ENCODE data around the gene SLCO3A1.

The SLCO3A1 gene

DNA sequence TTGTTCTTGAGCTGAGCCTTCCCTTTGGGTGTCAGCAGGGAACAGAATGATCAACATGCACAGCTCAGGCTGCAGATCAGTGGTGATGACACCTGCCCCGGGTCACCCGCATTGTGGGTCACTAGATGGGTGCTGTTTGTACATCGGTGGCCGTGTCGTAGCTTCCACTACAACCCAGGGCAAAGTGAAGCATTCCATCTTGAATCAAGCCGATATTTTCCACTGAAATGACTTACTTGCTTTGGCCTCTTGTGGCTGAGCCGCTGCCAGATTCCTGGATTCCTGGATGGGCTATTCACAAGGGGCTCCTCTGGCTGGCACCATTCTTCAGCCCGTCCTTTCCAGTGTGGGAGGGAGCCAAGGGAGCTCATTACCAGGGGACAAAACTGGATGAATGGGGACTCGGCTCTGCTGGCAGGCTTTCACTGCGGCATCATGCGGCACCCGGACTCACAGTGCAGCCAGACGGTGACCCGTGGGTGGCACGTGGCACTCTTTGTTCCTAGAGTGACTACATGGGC is 65.6 kb downstream of the SLCO3A1 start:
- H3K4me3 Mint-ChIP-seq = no peak overlapping the region
- no peak for DNase-seq
- no peak overlapping the region for H3K27ac Mint-ChIP-seq
- peaks cover 3% of the 10 kb centered on the region for H3K9me3 Mint-ChIP-seq
- H3K36me3 Mint-ChIP-seq = peaks cover 33% of the 10 kb centered on the region
- CTCF ChIA-PET = interaction anchor here (1.0 kb wide), 1 partner anchor 29 kb away, joined by 3 read pairs; no protein-coding TSS in a partner anchor
- H3K27me3 Mint-ChIP-seq = no peaks in the 10 kb centered on the region
- peaks cover 15% of the 10 kb centered on the region for H3K4me1 Mint-ChIP-seq

DNA sequence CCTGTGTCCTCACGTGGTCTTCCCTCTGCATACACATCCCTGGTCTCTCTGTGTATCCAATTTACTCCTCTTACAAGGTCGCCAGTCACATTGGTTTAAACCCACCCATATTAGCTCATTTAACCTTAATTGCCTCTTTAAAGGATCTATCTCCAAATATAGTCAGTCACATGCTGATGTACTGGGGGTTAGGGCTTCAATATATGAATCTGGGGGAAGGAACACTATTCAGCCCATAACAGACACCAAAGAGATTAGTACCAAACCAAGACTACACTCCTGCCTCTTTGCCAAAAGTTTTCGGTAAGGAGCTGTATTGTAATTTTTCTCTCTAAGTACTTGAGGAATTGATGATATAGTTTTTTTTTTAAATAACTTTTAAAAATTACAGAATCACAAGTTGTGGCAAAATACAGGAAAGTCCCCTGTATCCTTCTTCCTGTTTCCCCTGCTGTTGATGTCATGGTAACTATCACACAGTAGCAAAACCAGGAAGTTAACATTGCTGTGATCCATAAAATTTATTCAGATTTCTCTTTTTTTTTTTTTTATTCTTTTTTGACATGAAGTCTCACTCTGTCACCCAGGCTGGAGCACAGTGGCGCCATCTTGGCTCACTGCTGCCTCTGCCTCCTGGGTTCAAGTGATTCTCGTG is 67.8 kb downstream of the SLCO3A1 start:
- Mint-ChIP-seq H3K27me3 (no peaks in the 10 kb centered on the region), H3K27ac (no peak overlapping the region), H3K9me3 (peaks cover 3% of the 10 kb centered on the region), H3K4me3 (no peak overlapping the region), H3K36me3 (peaks cover 20% of the 10 kb centered on the region), H3K4me1 (peaks cover 15% of the 10 kb centered on the region)
- CTCF ChIA-PET = no interaction called here
- DNase-seq = no peak

DNA sequence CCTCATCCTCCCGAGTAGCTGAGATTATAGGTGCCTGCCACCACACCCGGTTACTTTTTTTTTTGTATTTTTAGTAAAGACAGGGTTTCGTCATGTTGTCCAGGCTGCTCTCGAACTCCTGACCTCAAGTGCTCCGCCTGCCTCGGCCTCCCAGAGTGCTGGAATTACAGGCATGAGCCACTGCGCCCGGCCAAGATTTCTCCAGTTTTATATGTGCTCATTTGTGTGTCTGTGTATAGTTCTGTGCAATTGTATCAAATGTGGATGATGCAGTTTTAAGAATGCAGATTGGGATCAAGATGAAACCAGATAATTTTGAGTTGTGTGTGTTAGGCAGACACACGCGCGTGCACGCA is 68.3 kb downstream of the SLCO3A1 start:
- Mint-ChIP-seq H3K4me1 (peaks cover 18% of the 10 kb centered on the region), H3K27me3 (no peaks in the 10 kb centered on the region), H3K36me3 (peaks cover 15% of the 10 kb centered on the region), H3K9me3 (peaks cover 3% of the 10 kb centered on the region), H3K4me3 (no peak overlapping the region), H3K27ac (no peak overlapping the region)
- DNase-seq = no peak
- CTCF ChIA-PET = no interaction called here

DNA sequence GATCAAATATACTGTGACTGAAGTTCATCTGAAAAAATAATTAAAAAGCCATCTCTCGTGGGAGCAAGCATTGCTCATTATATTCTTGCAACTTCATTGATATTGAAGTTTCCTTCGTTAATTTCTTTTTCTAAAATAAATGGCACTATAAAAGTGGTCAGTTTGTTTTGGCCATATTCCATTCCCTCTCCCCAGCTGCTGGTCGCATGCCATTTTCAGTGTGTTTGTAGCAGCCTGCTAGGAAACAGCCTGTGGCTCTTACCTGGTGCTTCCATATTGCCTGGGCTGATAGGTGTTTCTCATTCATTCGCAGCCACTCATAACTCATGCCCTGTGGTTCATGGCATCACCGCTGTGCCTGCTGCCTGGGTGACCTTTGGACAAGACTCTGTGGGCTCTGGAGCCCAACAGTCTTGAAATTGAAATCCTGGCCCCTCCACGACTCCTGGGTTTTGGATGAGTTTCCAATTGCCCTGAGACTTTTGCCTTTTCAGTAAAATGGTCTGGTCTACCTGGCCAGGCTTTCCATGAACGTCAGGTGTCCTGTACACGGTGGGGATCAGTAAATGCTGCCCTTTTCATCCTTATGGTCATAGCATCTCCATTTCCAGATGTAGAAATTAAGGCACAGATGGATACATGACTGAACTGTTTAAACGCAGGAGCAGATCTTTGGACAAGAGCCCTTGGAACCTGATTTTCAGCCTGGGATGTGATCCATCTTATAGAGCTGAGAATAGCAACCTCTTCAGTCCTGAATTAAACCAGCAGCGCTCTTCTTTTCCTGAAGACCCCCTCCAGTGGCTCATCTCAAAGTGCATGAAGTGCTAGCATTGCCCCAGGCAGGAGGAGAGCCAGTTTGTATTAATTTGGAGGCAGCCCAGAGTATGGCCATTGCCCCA is 69.4 kb downstream of the SLCO3A1 start:
- CTCF ChIA-PET = interaction anchor here (0.6 kb wide), 1 partner anchor 62 kb away, joined by 5 read pairs; no protein-coding TSS in a partner anchor
- Mint-ChIP-seq H3K27me3 (no peaks in the 10 kb centered on the region), H3K4me3 (no peak overlapping the region), H3K4me1 (peaks cover 19% of the 10 kb centered on the region), H3K9me3 (peaks cover 3% of the 10 kb centered on the region), H3K36me3 (peaks cover 7% of the 10 kb centered on the region), H3K27ac (no peak overlapping the region)
- no peak for DNase-seq

DNA sequence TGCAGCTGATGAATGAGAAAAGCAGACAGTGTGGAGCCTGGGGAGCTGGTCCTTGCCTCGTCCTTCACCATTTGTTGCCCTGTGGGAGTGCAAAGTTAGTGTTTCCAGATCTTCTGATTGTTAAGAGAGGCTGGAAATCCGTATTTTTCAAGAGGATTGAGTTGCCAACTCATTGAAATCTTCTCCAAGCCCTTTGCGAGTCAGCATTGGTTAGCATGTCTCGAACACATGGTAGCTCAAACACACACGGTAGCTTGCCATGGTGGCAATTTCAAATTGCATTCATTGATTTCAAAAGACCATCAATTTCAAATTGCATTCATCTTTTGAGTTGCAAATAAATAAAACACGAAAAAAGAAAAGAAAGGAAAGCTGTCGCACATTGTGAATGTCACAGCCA is 70.7 kb downstream of the SLCO3A1 start:
- peaks cover 19% of the 10 kb centered on the region for H3K4me1 Mint-ChIP-seq
- DNase-seq = no peak
- peaks cover 2% of the 10 kb centered on the region for H3K36me3 Mint-ChIP-seq
- H3K27me3 Mint-ChIP-seq = no peaks in the 10 kb centered on the region
- CTCF ChIA-PET = interaction anchor here (0.5 kb wide), 1 partner anchor 43 kb away, joined by 3 read pairs; no protein-coding TSS in a partner anchor
- H3K9me3 Mint-ChIP-seq = peaks cover 3% of the 10 kb centered on the region
- no peak overlapping the region for H3K27ac Mint-ChIP-seq
- no peak overlapping the region for H3K4me3 Mint-ChIP-seq

- peaks cover 19% of the 10 kb centered on the region for H3K4me1 Mint-ChIP-seq
- peaks cover 3% of the 10 kb centered on the region for H3K9me3 Mint-ChIP-seq
- no peak overlapping the region for H3K4me3 Mint-ChIP-seq
- no peak overlapping the region for H3K27ac Mint-ChIP-seq
- no peak for DNase-seq
- CTCF ChIA-PET = no interaction called here
- H3K36me3 Mint-ChIP-seq = peaks cover 3% of the 10 kb centered on the region
- H3K27me3 Mint-ChIP-seq = no peaks in the 10 kb centered on the region
These were observed 71.5 kb downstream of the SLCO3A1 start for GRCh38 chr15:91924837-91925495.

- Mint-ChIP-seq H3K9me3 (no peaks in the 10 kb centered on the region), H3K36me3 (peaks cover 4% of the 10 kb centered on the region), H3K4me1 (peaks cover 16% of the 10 kb centered on the region), H3K4me3 (no peak overlapping the region), H3K27ac (no peak overlapping the region), H3K27me3 (no peaks in the 10 kb centered on the region)
- no peak for DNase-seq
- CTCF ChIA-PET = interaction anchor here (0.6 kb wide), 1 partner anchor 654 kb away, joined by 3 read pairs; no protein-coding TSS in a partner anchor
These were observed 72.3 kb downstream of the SLCO3A1 start for GRCh38 chr15:91925794-91926193.

GRCh38 chr15:91926908-91927270 is 73.4 kb downstream of the SLCO3A1 start:
- Mint-ChIP-seq H3K27ac (no peak overlapping the region), H3K27me3 (no peaks in the 10 kb centered on the region), H3K4me1 (peaks cover 11% of the 10 kb centered on the region), H3K9me3 (no peaks in the 10 kb centered on the region), H3K4me3 (no peak overlapping the region), H3K36me3 (peaks cover 4% of the 10 kb centered on the region)
- no peak for DNase-seq
- CTCF ChIA-PET = no interaction called here

DNA sequence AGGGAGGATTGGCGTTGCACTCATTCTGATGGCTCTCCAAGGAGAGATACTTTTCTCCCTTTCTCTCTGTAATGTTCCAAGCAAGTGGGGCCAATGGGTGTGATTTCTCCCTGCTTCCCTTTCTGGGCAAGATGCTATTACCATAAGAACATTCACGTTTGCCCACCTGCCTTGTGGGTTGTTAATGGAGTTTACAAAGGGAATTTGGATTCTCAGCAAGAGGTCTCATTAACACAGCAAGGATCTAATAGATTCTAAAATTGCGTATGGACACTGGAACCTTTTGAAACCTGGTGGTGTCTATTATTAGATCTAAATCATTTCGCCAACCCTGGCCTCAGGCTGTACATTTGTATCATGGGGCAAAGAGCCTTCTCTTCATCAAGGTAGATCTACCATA is 74.1 kb downstream of the SLCO3A1 start:
- no peak overlapping the region for H3K4me3 Mint-ChIP-seq
- CTCF ChIA-PET = no interaction called here
- no peaks in the 10 kb centered on the region for H3K9me3 Mint-ChIP-seq
- no peak for DNase-seq
- no peaks in the 10 kb centered on the region for H3K27me3 Mint-ChIP-seq
- no peak overlapping the region for H3K27ac Mint-ChIP-seq
- H3K4me1 Mint-ChIP-seq = peaks cover 9% of the 10 kb centered on the region
- H3K36me3 Mint-ChIP-seq = peaks cover 4% of the 10 kb centered on the region

DNA sequence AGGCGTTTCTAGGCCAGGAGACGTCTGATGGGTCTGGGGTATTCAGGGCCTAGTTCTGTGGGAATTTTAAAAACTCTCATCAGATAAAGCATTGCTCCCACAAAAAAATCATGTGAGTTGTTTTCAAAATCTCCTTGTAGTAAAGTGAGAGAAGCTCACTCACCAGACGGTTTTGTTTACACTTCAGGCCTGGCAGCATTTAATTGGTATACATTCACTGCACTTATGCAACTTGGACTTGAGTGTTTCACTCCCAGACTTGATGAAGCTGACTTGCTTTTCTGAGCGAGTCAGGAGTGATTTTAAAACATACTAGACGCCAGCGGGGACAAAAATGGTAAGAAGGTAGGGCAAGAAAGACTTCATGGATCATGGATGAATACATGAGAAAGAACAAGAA is 75.2 kb downstream of the SLCO3A1 start:
- Mint-ChIP-seq H3K27ac (no peak overlapping the region), H3K4me1 (peaks cover 9% of the 10 kb centered on the region), H3K27me3 (no peaks in the 10 kb centered on the region), H3K36me3 (peaks cover 4% of the 10 kb centered on the region), H3K4me3 (no peak overlapping the region), H3K9me3 (no peaks in the 10 kb centered on the region)
- no peak for DNase-seq
- CTCF ChIA-PET = no interaction called here

- CTCF ChIA-PET = no interaction called here
- no peak for DNase-seq
- Mint-ChIP-seq H3K4me1 (peaks cover 9% of the 10 kb centered on the region), H3K9me3 (peaks cover 3% of the 10 kb centered on the region), H3K27me3 (no peaks in the 10 kb centered on the region), H3K27ac (no peak overlapping the region), H3K4me3 (no peak overlapping the region), H3K36me3 (peaks cover 7% of the 10 kb centered on the region)
These were observed 76.0 kb downstream of the SLCO3A1 start for GRCh38 chr15:91929509-91929908.

- Mint-ChIP-seq H3K4me1 (peaks cover 13% of the 10 kb centered on the region), H3K27ac (no peak overlapping the region), H3K4me3 (no peak overlapping the region), H3K36me3 (peaks cover 7% of the 10 kb centered on the region), H3K9me3 (peaks cover 5% of the 10 kb centered on the region), H3K27me3 (no peaks in the 10 kb centered on the region)
- CTCF ChIA-PET = no interaction called here
- no peak for DNase-seq
These were observed 76.6 kb downstream of the SLCO3A1 start for GRCh38 chr15:91930092-91930491.

- Mint-ChIP-seq H3K27me3 (no peaks in the 10 kb centered on the region), H3K9me3 (peaks cover 5% of the 10 kb centered on the region), H3K36me3 (peaks cover 3% of the 10 kb centered on the region), H3K4me3 (no peak overlapping the region), H3K4me1 (peaks cover 22% of the 10 kb centered on the region), H3K27ac (no peak overlapping the region)
- DNase-seq = no peak
- CTCF ChIA-PET = no interaction called here
These were observed 82.8 kb downstream of the SLCO3A1 start for GRCh38 chr15:91936182-91936775.

- CTCF ChIA-PET = no interaction called here
- Mint-ChIP-seq H3K4me1 (peaks cover 25% of the 10 kb centered on the region), H3K27ac (no peak overlapping the region), H3K27me3 (no peaks in the 10 kb centered on the region), H3K36me3 (peaks cover 3% of the 10 kb centered on the region), H3K9me3 (peaks cover 5% of the 10 kb centered on the region), H3K4me3 (no peak overlapping the region)
- DNase-seq = no peak
These were observed 83.4 kb downstream of the SLCO3A1 start for GRCh38 chr15:91936927-91937326.
